NB4 (cell line): ENCODE results near the gene EFL1.

Experiments used
- CTCF ChIP-seq: IDR thresholded peaks from one replicate; pipeline ENCODE4 v1.5.1; 2012; ENCODE audit warnings: low read depth, low read length
- POLR2A ChIP-seq: IDR thresholded peaks from 2 replicates; pipeline ENCODE4 v1.6.1; 2011; ENCODE audit warnings: mild to moderate bottlenecking; ENCODE audit not compliant: insufficient read length; ENCODE audit errors: extremely low read depth

GRCh38 chr15:82124331-82125263 is 137.9 kb downstream of the EFL1 start:
- no peak for TF ChIP-seq CTCF
- TF ChIP-seq POLR2A = no peak
